Neuronal stem cell (in vitro differentiated cells): ENCODE data around the gene RPS27L. TPM values are rescaled to one million over a fixed set of nuclear protein-coding genes. Genes with fewer than 3 reads are reported as not detected.

ENCODE experiments used
- DNase-seq: peaks from one replicate; pipeline ENCODE4 v3.0.0-alpha.2; 2013; ENCODE audit warnings: low spot score
- H2AFZ ChIP-seq: one replicate; pipeline ENCODE4 v1.6.1; 2013; ENCODE audit warnings: mild to moderate bottlenecking, low read length, inconsistent platforms
- H2AK5ac ChIP-seq: 2 replicates; pipeline ENCODE4 v1.6.1; 2013; ENCODE audit warnings: low read depth, mild to moderate bottlenecking, inconsistent platforms, low read length, moderate library complexity, mixed read lengths
- H2BK120ac ChIP-seq: 2 replicates; pipeline ENCODE4 v1.6.1; 2013; ENCODE audit warnings: low read depth, mild to moderate bottlenecking, inconsistent platforms, low read length, moderate library complexity, mixed read lengths
- H2BK12ac ChIP-seq: one replicate; pipeline ENCODE4 v1.6.1; 2013; ENCODE audit warnings: low read length, inconsistent platforms
- H2BK15ac ChIP-seq: 2 replicates; pipeline ENCODE4 v1.6.1; 2013; ENCODE audit warnings: mild to moderate bottlenecking, low read length, inconsistent platforms, mixed read lengths
- H2BK5ac ChIP-seq: one replicate; pipeline ENCODE4 v1.6.1; 2013; ENCODE audit warnings: inconsistent platforms, mild to moderate bottlenecking, low read length, moderate library complexity
- H3K14ac ChIP-seq: one replicate; pipeline ENCODE4 v1.6.1; 2013; ENCODE audit warnings: low read length, inconsistent platforms
- H3K18ac ChIP-seq: 2 replicates; pipeline ENCODE4 v1.6.1; 2013; ENCODE audit warnings: low read length, inconsistent platforms
- H3K23ac ChIP-seq: 2 replicates; pipeline ENCODE4 v1.6.1; 2013; ENCODE audit warnings: low read depth, mild to moderate bottlenecking, mixed read lengths, low read length, inconsistent platforms; ENCODE audit not compliant: poor library complexity
- H3K27ac ChIP-seq: replicated peaks from 3 replicates; pipeline ENCODE4 v1.5.1; 2013; ENCODE audit warnings: low read length, inconsistent platforms
- H3K27me3 ChIP-seq, 3 experiments: 2 replicates each; pipeline ENCODE4 v1.6.1; 2013; ENCODE audit warnings: low read length in 3 of 3, mild to moderate bottlenecking in 2 of 3, inconsistent platforms in 1 of 3, low read depth in 1 of 3, mixed read lengths in 1 of 3, moderate library complexity in 1 of 3; ENCODE audit not compliant: control insufficient read depth in 3 of 3, insufficient read depth in 3 of 3
- H3K36me3 ChIP-seq, 2 donors: replicated peaks in 1 of 2; 2 replicates each; pipeline ENCODE4 v1.6.1; 2013; ENCODE audit warnings: low read length in 2 of 2; ENCODE audit not compliant: control insufficient read depth in 2 of 2, insufficient read depth in 2 of 2
- H3K4ac ChIP-seq: 2 replicates; pipeline ENCODE4 v1.6.1; 2013; ENCODE audit warnings: inconsistent platforms, mild to moderate bottlenecking, low read length, moderate library complexity
- H3K4me1 ChIP-seq, 2 donors: 1 replicate in 1 of 2; 2 replicates in 1 of 2; pipeline ENCODE4 v1.6.1; 2013; ENCODE audit warnings: low read length in 2 of 2, low read depth in 1 of 2; ENCODE audit not compliant: control insufficient read depth in 2 of 2, insufficient read depth in 1 of 2
- H3K4me2 ChIP-seq: one replicate; pipeline ENCODE4 v1.6.1; 2013; ENCODE audit warnings: mild to moderate bottlenecking, low read length, inconsistent platforms; ENCODE audit not compliant: insufficient read depth, poor library complexity, severe bottlenecking
- H3K4me3 ChIP-seq, 2 donors: 2 replicates each; pipeline ENCODE4 v1.5.1; 2013; ENCODE audit warnings: low read length in 2 of 2, mild to moderate bottlenecking in 2 of 2, inconsistent platforms in 1 of 2, moderate library complexity in 1 of 2
- H3K79me1 ChIP-seq: one replicate; pipeline ENCODE4 v1.6.1; 2013; ENCODE audit warnings: low read depth, mild to moderate bottlenecking, inconsistent platforms, low read length, moderate library complexity
- H3K9ac ChIP-seq: one replicate; pipeline ENCODE4 v1.6.1; 2013; ENCODE audit warnings: mild to moderate bottlenecking, low read depth, low read length, inconsistent platforms; ENCODE audit not compliant: poor library complexity
- H3K9me3 ChIP-seq, 2 donors: replicated peaks in 1 of 2; 2 replicates each; pipeline versions ENCODE3 to v1.6.1; 2013; ENCODE audit warnings: low read length in 2 of 2, mild to moderate bottlenecking in 2 of 2, inconsistent platforms in 1 of 2, low read depth in 1 of 2, mixed read lengths in 1 of 2, moderate library complexity in 1 of 2; ENCODE audit not compliant: control insufficient read depth in 2 of 2, insufficient read depth in 1 of 2
- H4K8ac ChIP-seq: one replicate; pipeline ENCODE4 v1.6.1; 2013; ENCODE audit warnings: low read depth, mild to moderate bottlenecking, inconsistent platforms, low read length, moderate library complexity
- H4K91ac ChIP-seq: one replicate; pipeline ENCODE4 v1.6.1; 2013; ENCODE audit warnings: low read length, low read depth, mild to moderate bottlenecking, inconsistent platforms; ENCODE audit not compliant: poor library complexity
- WGBS, 2 donors: extraction: QIAGEN DNeasy Blood & Tissue Kit; methylation state at CpG; one replicate each; pipeline ENCODE4 v1.1.7; 2013; ENCODE audit warnings: missing lambda C conversion rate in 2 of 2, mixed read lengths in 1 of 2; ENCODE audit not compliant: insufficient read length in 2 of 2, insufficient replicate concordance in 1 of 2; ENCODE audit errors: extremely low coverage in 2 of 2; 5-methylcytosine and 5-hydroxymethylcytosine counted together
- polyA plus RNA-seq, 2 experiments: library from polyadenylated mRNA; stranded (reverse); fragments of 200-250 nt; gene quantifications; one replicate each; pipeline ENCODE4 v1.2.3, GENCODE V29; 2013

The RPS27L gene
- polyA plus RNA-seq (2013, experiment 1 of 2): 199 TPM
- 200 TPM for polyA plus RNA-seq (2013, experiment 2 of 2)

GRCh38 chr15:63157118-63157843 is at the start of gene RPS27L:
RPS27L (minus strand) TSS chr15:63157477; CDS start chr15:63157405, 72 bp downstream.
- H3K27ac ChIP-seq: peak within 1 kb of the TSS; percentile 95
- no peaks in the 10 kb centered on the region for H3K27me3 ChIP-seq
- WGBS, 2 donors: no CpG with 5 or more reads among the region's 60 CpGs
- H3K4me1 ChIP-seq: peaks cover 2 to 3% of the 10 kb centered on the region in 2 donors
- peak within 1 kb of the TSS; percentile 97 for H2BK5ac ChIP-seq
- DNase-seq: peak; percentile 87
- peak within 1 kb of the TSS; percentile 64 to 88 for H3K4me3 ChIP-seq
- H3K4ac ChIP-seq: peak within 1 kb of the TSS; percentile 93
- H3K9ac ChIP-seq: peak within 1 kb of the TSS; percentile 95
- no peak within 1 kb of the TSS for H3K14ac ChIP-seq
- peak within 1 kb of the TSS; percentile 97 for H2BK15ac ChIP-seq
- peak within 1 kb of the TSS; percentile 96 for H2AFZ ChIP-seq
- H3K79me1 ChIP-seq: no peaks in the 10 kb centered on the region
- H4K8ac ChIP-seq: no peak within 1 kb of the TSS
- H2BK12ac ChIP-seq: no peak within 1 kb of the TSS
- peaks cover 9 to 36% of the 10 kb centered on the region in 2 donors for H3K36me3 ChIP-seq
- H3K23ac ChIP-seq: peak within 1 kb of the TSS; percentile 99
- H3K9me3 ChIP-seq: peaks cover 0 to 2% of the 10 kb centered on the region in 2 donors
- H4K91ac ChIP-seq: no peak within 1 kb of the TSS
- H2AK5ac ChIP-seq: no peak within 1 kb of the TSS
- peak within 1 kb of the TSS; percentile 99 for H3K18ac ChIP-seq
- peak within 1 kb of the TSS; percentile 94 for H2BK120ac ChIP-seq
- peak within 1 kb of the TSS; percentile 67 for H3K4me2 ChIP-seq

DNA sequence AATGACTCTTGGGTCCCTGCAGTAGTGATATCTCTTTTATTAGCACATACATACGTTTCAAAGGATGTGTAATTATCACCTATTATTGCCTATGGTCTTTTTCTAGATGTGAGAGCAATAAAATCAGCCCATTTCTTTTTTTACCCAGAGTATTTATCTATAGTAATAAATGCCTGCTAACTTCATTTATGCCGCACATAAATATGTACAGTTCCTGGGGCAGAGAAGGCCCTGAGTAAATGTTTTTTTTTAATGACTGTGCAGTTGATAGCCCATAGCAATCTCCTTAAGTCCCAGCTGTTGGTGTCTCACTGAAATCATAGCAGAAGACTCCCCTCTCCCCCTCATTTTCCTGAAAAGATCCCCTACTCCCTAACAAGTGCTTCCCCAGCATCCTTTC is 48.8 kb upstream of the RPS27L start:
- Histone ChIP-seq H2AFZ (no peak overlapping the region), H3K9me3 (peaks cover 0 to 2% of the 10 kb centered on the region in 2 donors), H2AK5ac (no peak overlapping the region), H2BK120ac (no peak overlapping the region), H3K4me2 (no peak overlapping the region), H3K27me3 (no peaks in the 10 kb centered on the region), H2BK5ac (no peak overlapping the region), H3K79me1 (peaks cover 2% of the 10 kb centered on the region), H4K91ac (no peak overlapping the region), H3K9ac (no peak overlapping the region), H3K4me3 (no peak overlapping the region), H3K36me3 (peaks cover 1 to 5% of the 10 kb centered on the region in 2 donors), H3K4me1 (peaks cover 3 to 16% of the 10 kb centered on the region in 2 donors), H3K23ac (no peak overlapping the region), H3K18ac (no peak overlapping the region), H4K8ac (no peak overlapping the region), H3K14ac (no peak overlapping the region), H2BK12ac (no peak overlapping the region), H2BK15ac (no peak overlapping the region), H3K4ac (no peak overlapping the region), H3K27ac (no peak overlapping the region)
- WGBS, 2 donors: no CpG with 5 or more reads among the region's 2 CpGs
- DNase-seq: no peak

- H3K9me3 ChIP-seq: peaks cover 0 to 2% of the 10 kb centered on the region in 2 donors
- no peaks in the 10 kb centered on the region for H3K27me3 ChIP-seq
- no peak overlapping the region for H3K27ac ChIP-seq
- H4K8ac ChIP-seq: no peak overlapping the region
- H3K36me3 ChIP-seq: peaks cover 1 to 5% of the 10 kb centered on the region in 2 donors
- H3K4me2 ChIP-seq: no peak overlapping the region
- H2BK5ac ChIP-seq: no peak overlapping the region
- H2BK120ac ChIP-seq: no peak overlapping the region
- WGBS, 2 donors: no CpG with 5 or more reads among the region's 9 CpGs
- H3K18ac ChIP-seq: no peak overlapping the region
- H2AFZ ChIP-seq: no peak overlapping the region
- no peak overlapping the region for H3K14ac ChIP-seq
- no peak for DNase-seq
- H2AK5ac ChIP-seq: no peak overlapping the region
- H3K9ac ChIP-seq: no peak overlapping the region
- peaks cover 2% of the 10 kb centered on the region for H3K79me1 ChIP-seq
- peaks cover 2 to 4% of the 10 kb centered on the region in 2 donors for H3K4me1 ChIP-seq
- H2BK15ac ChIP-seq: no peak overlapping the region
- no peak overlapping the region for H4K91ac ChIP-seq
- H3K4me3 ChIP-seq: no peak overlapping the region
- H3K23ac ChIP-seq: no peak overlapping the region
- no peak overlapping the region for H3K4ac ChIP-seq
- H2BK12ac ChIP-seq: no peak overlapping the region
These were observed 46.3 kb upstream of the RPS27L start for GRCh38 chr15:63203451-63204090.

DNA sequence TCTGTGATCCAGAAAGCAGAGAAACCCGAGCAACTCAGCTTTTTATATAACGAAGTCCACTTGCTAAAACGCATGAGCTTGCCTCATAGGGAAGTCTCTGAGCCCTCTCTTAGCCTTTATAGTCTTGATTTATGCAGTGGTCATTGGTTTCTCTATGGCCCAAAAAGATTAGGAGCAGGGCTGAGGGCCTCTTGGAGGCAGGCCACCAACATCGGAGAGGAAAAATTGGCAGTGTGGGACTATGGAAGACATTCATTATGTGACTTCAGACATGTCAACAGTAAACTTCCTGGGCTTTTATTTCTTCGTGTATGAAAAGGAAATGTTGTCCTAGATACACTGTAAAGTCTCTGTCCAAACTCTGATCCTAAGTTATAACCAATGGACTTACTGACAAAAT is 45.6 kb upstream of the RPS27L start:
- Histone ChIP-seq H4K8ac (no peak overlapping the region), H4K91ac (no peak overlapping the region), H3K9me3 (peaks cover 0 to 2% of the 10 kb centered on the region in 2 donors), H3K4me1 (peaks cover 6 to 8% of the 10 kb centered on the region in 2 donors), H2BK15ac (no peak overlapping the region), H2AFZ (no peak overlapping the region), H3K4me2 (no peak overlapping the region), H3K79me1 (peaks cover 2% of the 10 kb centered on the region), H3K9ac (no peak overlapping the region), H2BK5ac (no peak overlapping the region), H3K23ac (no peak overlapping the region), H2AK5ac (no peak overlapping the region), H2BK12ac (no peak overlapping the region), H3K4ac (no peak overlapping the region), H3K36me3 (peaks cover 1 to 8% of the 10 kb centered on the region in 2 donors), H2BK120ac (no peak overlapping the region), H3K4me3 (no peak overlapping the region), H3K27ac (no peak overlapping the region), H3K27me3 (no peaks in the 10 kb centered on the region), H3K18ac (no peak overlapping the region), H3K14ac (no peak overlapping the region)
- DNase-seq: no peak
- WGBS, 2 donors: no CpG with 5 or more reads among the region's 5 CpGs
